GM21723 (cell line): ENCODE data around the gene DNLZ.
"Not testable (repeated sequence)": the region's sequence is repeated elsewhere in the genome, so short reads cannot be mapped to it uniquely, and the experiment has no call there.

ENCODE experiments used
- ATAC-seq: cut with Tn5 transposase; IDR thresholded peaks from one replicate; pipeline ENCODE4 v1.9.1; 2021; ENCODE audit warnings: mild to moderate bottlenecking, moderate library complexity; ENCODE audit not compliant: unreplicated experiment

DNLZ gene

DNA sequence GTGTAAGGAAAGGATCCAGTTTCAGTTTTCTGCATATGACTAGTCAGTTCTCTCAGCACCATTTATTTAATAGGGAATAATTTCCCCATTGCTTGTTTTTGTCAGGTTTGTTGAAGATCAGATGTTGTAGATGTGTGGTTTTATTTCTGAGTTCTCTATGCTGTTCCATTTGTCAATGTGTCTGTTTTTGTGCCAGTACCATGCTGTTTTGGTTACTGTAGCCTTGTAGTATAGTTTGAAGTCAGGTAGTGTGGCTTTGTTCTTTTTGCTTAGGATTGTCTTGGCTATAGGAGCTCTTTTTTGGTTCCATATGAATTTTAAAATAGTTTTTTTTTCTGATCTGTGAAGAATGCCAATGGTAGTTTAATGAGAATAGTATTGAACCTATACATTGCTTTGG is 42.6 kb downstream of the DNLZ start:
- ATAC-seq: not testable (repeated sequence)

DNA sequence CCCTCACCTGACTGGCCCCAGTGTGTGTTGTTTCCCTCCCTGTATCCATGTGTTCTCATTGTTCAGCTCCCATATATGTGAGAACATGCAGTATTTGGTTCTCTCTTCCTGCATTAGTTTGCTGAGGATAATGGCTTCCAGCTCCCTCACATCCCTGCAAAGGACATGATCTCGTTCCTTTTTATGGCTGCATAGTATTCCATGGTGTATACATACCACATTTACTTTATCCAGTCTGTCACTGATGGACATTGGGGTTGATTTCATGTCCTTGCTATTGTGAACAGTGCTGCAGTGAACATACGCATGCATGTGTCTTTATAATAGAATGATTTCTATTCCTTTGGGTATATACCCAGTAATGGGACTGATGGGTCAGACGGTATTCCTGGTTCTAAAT is 43.6 kb downstream of the DNLZ start:
- ATAC-seq: not testable (repeated sequence)

DNA sequence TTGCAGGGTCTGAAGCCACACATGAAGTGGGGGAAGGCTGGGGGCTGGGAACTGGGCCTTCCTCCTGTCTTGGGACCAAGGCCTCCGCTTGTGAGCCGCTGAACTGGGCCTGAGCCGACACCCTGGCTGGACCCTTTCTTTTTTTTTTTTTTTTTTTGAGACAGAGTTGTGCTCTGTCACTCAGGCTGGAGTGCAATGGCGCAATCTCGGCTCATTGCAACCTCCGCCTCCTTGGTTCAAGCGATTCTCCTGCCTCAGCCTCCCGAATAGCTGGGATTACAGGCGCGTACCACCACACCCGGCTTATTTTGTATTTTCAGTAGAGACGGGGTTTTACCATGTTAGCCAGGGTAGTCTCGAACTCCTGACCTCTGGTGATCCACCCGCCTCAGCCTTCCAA is 44.3 kb downstream of the DNLZ start:
- ATAC-seq: not testable (repeated sequence)

DNA sequence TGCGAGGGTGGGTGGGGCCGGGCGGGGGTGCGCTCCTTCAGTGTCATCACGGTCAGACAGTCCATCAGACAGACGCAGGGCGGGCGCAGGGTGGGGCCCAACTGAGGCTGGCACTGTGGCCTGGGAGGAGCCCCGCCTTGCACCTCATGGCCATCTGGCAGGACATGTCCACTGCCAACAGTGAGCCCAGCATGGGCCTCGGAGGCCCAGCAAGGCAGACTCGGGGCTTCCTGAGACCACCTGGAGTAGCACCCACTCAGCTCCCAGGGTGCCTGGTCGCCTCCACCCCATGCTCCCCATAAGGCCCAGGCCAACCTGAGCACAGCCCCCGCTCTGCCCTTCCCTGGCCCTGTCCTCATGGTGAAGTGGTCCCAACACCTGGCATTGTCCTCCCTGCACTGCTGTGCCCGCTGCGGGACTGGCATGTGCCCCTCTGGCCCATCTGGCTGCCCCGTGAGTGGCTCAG is 44.7 kb downstream of the DNLZ start:
- no peak for ATAC-seq

DNA sequence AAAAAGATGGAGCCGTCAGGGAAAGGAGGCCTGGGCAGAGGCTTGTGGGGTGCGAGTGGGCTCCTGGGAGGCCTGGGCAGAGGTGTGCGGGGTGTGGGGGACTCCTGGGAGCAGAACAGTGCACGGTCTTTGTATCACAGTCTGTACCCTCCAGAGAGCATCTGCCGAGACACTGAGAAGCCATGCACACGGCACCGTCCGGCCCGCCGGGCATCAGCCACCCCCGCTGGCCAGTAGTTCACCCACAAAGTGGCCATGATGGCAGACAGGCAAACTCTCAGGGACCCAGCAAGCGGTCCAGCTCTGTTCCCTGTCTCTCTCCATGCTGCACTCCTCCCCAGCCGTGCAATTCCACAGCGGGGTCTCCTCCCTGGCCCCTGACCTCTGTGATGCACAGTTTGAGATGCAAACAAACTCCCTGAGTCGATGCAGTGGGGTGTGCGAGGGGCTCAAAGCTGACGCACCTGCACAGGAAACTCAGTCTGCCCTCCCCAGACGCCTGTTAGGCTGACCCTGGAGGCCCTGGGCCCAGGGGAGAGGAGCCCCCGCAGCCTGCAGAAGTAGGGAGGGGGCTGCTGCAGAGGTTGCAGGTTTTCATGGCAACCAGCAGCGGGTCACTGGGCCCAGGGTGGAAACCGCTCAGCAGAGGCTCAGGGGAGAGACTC is 45.3 kb downstream of the DNLZ start:
- no peak for ATAC-seq

DNA sequence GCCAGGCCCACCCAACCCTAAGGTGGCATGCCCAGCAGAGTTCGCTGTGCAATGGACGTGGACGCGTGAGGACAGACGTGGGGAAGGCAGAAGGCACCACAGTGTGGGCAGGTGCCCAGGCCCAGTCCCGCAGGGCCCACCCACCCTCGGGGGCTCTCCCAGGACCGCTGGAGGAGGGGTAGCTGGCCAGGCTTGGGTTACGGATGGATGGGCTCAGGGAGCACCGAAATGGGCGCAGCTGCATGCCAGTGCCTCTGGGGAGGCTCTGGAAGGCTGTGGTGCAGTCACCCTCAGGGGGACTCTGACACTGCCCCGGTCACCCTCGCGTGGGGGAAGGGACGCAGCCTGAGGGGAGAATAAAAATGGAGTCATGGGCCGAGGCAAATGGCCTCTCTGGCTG is 45.8 kb downstream of the DNLZ start:
- ATAC-seq: no peak

DNA sequence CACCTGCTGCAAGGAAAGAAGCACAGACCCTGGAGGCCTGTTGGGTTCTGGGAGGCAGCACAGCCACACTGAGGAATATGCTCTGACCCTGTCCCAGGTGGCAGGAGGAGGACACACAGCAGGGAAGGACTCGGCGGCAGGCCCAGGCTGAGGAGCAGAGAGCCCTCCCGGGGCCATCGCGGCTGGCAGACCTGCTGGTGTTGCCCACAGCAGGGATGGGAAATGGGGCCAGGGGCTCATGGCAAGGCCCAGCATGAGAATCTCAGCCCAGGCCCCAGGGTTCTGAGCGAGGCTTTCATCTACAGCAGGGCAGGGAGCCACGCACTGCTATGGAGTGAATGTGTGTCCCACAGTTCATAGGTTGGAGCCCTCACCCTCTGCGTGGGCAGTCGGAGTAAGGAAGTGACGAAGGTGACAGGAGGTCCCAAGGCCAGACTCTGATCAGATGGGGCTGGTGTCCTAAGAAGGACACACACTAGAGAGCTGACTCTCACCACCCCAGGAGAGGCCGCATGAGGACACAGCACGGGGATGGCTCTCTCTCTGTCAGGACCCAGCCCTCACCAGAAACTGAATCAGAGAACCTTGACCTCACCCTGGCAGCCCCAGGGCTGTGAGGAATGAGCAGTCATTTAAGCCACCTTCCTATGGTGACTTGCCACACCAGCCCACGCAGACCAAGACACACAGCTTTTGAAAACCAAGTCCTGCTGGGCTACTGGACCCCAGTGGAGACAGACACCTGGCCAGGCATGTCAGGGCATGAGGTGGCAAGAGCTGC is 46.5 kb downstream of the DNLZ start:
- ATAC-seq: no peak

GRCh38 chr9:136316271-136316751 is 47.2 kb downstream of the DNLZ start:
- no peak for ATAC-seq

- no peak for ATAC-seq
Measured at GRCh38 chr9:136314944-136315343, 48.6 kb downstream of the DNLZ start.

DNA sequence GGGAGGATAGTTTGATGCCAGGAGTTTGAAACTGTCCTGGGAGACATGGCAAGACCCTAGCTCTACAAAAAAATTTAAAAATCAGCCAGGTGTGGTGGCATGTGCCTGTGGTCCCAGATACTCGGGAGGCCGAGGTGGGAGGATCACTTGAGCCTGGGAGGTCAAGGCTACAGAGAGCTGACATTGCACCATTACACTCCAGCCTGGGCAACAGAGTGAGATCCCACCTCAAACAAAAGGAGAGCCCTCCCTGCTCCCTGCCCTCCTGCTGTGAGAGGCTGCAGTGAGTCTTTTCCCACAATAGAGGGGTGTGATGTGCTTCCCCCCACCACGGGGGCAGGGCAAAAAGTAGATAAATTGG is 49.5 kb downstream of the DNLZ start:
- no peak for ATAC-seq

GRCh38 chr9:136313111-136314055 is 50.2 kb downstream of the DNLZ start:
- ATAC-seq: no peak

DNA sequence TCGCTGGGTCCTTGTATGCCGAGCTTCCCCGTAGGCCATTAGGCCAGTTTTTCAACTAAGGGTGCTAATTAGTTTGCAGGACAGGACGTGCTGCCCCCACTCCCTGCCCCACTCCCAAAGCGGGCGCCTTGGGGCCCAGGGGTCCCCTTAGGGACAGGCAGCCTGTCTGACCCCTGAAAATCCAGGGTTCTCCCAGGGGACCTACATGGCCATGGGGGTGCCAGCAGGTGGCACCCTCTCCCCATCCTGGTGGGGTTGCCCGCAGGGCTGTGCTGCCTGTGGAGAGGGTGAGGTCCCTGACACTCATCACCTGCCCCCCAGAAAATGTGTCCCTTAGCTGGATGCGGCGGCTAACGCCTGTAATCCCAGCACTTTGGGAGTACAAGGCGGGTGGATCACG is 51.1 kb downstream of the DNLZ start:
- ATAC-seq: no peak

DNA sequence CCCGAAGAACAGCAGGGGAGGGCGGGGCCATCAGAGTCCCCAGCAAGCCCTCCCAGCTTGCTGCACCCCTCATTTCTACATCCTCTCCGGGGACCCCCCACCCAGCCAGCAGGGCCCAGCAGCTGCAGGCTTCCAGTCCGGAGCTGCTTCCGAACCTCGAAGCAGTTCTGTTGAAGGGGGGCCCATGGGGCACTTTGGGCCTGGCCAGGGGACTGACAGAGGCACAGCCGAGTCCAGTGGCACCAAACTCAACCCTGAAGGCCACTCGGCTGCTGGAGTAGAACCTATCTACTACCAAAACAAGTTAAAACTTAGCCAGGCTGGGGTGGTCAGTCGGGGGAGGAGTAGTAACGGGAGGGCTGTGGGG is 51.6 kb downstream of the DNLZ start:
- no peak for ATAC-seq

DNA sequence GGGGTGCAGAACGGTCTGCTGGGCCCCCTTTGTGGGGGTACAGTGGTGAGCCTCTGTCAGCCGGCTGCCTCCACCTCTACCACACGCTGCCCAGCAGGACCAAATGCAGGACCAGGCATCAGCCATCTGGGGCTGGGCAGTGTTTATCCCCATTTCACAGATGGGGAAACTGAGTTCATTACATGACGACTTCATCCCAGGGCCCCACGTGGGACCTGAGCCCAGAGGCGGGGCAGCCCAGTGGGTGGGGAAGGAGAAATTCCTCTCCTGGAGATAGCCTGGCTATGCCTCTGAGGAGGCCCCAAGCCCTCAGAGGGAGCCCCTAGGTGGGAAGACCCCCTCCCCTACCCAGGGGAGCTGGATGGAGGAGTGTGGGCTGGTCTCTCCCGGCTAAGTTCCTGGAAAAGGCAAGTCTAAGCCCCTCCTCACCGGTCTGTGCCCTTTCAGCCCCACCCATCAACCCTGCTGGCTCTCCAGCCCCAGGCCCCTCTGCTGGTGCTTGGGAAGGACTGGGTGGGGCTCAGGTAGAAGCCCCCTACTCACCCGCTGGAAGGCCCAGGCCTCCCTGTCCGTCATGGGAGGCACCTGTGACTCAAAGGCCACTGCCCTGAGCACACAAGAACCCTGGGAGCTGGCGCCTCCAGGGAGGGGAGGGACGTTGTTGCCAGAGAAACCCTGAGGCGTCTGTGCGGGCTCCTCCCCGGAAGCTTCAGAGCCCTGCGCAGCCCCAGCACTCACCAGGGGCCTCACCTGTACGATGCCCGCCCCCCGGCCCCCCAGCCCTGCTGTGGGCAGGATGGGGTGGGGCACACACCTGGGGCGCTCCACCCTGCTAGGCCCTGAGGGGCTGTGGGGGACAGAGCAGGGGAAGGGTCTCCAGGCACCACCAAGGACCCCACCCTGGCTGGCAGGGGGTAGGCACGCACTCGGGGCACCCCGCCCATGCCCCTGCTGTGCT is 52.2 kb downstream of the DNLZ start:
- no peak for ATAC-seq

DNA sequence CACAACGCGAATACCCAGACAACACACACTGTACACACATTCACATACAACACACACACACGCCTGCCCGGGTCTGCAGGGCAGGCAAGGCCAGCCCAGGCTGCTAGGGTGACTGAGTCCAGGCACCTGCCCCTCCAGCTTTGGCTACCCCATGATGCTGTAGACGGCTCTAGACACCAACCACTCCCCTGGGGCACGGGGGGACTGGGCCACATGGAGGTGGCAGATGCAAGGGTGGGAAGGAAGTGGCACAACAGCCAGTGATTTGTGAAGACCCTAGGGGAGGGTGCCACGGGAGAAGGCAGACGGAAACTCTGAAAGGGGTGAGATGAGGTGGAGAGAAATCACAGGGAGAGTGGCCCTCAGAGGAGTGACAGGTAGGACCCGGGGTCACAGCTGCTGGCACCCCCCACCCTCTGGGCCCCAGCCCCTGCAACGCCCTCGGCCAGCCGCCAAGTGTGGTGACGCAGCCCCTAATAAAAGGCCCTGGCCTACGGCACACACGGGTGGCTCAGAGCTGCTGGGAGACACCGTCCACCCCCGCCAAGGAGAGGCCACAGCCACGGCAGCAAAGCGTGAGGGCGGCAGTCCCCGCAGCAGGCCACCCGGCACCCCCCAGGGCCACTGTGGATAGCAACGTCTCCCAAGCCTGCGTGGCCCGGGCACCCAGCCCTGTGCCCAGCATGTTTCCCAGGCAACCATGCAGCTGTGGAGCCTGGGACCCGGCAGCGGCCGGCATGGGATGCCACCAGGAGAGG is 53.1 kb downstream of the DNLZ start:
- ATAC-seq: no peak

DNA sequence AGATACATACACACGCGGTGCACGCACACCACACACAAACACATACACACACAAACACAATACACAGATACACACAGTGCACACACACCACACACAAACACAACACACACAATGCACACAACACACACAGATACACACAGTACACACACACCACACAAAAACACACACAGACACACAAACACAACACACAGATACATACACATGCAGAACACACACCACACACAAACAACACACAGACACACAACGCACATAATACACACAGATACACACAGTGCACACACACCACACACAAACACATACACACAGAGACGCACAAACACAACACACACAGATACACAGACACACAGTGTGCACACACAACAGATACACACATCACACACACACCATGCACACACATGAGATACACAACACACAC is 53.7 kb downstream of the DNLZ start:
- ATAC-seq: no peak
